Naive thymus-derived CD4-positive, alpha-beta T cell (primary cell): ENCODE measurements around the gene LRRFIP1. TPM values are rescaled to one million over a fixed set of nuclear protein-coding genes. Genes with fewer than 3 reads are reported as not detected.
A peak's percentile ranks its signal among the peaks of the same experiment; 100 is the strongest.

ENCODE experiments used
- ATAC-seq: fragments of 150-1000 bp; cut with Tn5 transposase; 2 replicates; pipeline ENCODE4 v1.10.0; 2021; ENCODE audit warnings: mild to moderate bottlenecking, moderate library complexity
- CTCF ChIA-PET: fragments of 350-600 bp; sonication (Branson Sonifier 250); formaldehyde crosslinking; loops from one replicate; lab custom pipeline; 2021; ENCODE audit warnings: antibody characterized with exemption; lab: Charles Lee
- POLR2A ChIA-PET: fragments of 350-600 bp; sonication (Branson Sonifier 250); formaldehyde crosslinking; loops from one replicate; lab custom pipeline; 2021; ENCODE audit warnings: antibody characterized with exemption, inconsistent platforms; lab: Charles Lee
- DNase-seq, 9 donors: peaks; one replicate each; pipeline versions ENCODE4 v3.0.0 to v3.0.0-alpha.2; 2020 to 2022; ENCODE audit warnings: mixed read lengths in 1 of 9
- H3K27ac ChIP-seq: one replicate; pipeline ENCODE4 v1.7.0; 2013; ENCODE audit warnings: mild to moderate bottlenecking, low read depth, low read length, moderate library complexity
- H3K27me3 ChIP-seq, 2 donors: one replicate each; pipeline ENCODE4 v1.7.0; 2013; ENCODE audit warnings: low read length in 2 of 2, mild to moderate bottlenecking in 2 of 2, moderate library complexity in 2 of 2; ENCODE audit not compliant: control insufficient read depth in 2 of 2, insufficient read depth in 2 of 2
- H3K36me3 ChIP-seq, 3 experiments: 1 replicate in 2 of 3; 2 replicates in 1 of 3; pipeline ENCODE4 v1.7.0; 2013; ENCODE audit warnings: low read length in 3 of 3, mild to moderate bottlenecking in 3 of 3, moderate library complexity in 1 of 3; ENCODE audit not compliant: insufficient read depth in 3 of 3, control insufficient read depth in 2 of 3
- H3K4me1 ChIP-seq, 2 donors: one replicate each; pipeline ENCODE4 v1.7.0; 2013; ENCODE audit warnings: low read length in 2 of 2, mild to moderate bottlenecking in 2 of 2, moderate library complexity in 1 of 2; ENCODE audit not compliant: control insufficient read depth in 2 of 2, insufficient read depth in 2 of 2
- H3K4me3 ChIP-seq: 2 replicates; pipeline ENCODE4 v1.7.0; 2013; ENCODE audit warnings: mild to moderate bottlenecking, low read length
- H3K9me3 ChIP-seq, 3 experiments: 1 replicate in 2 of 3; 2 replicates in 1 of 3; pipeline ENCODE4 v1.7.0; 2013; ENCODE audit warnings: low read length in 3 of 3; ENCODE audit not compliant: control insufficient read depth in 2 of 3
- H3K27ac Mint-ChIP-seq, 9 donors: one replicate each; pipeline ENCODE4 v1.8.0; 2020 to 2022; ENCODE audit warnings: mixed read lengths in 9 of 9, mild to moderate bottlenecking in 8 of 9, moderate library complexity in 5 of 9, inconsistent platforms in 2 of 9
- H3K27me3 Mint-ChIP-seq, 5 donors: one replicate each; pipeline ENCODE4 v1.8.0; 2021 to 2022; ENCODE audit warnings: mixed read lengths in 5 of 5, mild to moderate bottlenecking in 1 of 5
- H3K36me3 Mint-ChIP-seq, 5 donors: one replicate each; pipeline ENCODE4 v1.8.0; 2020 to 2022; ENCODE audit warnings: mixed read lengths in 5 of 5, mild to moderate bottlenecking in 3 of 5, inconsistent platforms in 1 of 5
- H3K4me1 Mint-ChIP-seq, 7 donors: one replicate each; pipeline ENCODE4 v1.8.0; 2020 to 2022; ENCODE audit warnings: mixed read lengths in 7 of 7, mild to moderate bottlenecking in 3 of 7, inconsistent platforms in 1 of 7
- H3K4me3 Mint-ChIP-seq, 10 donors: one replicate each; pipeline ENCODE4 v1.8.0; 2020 to 2022; ENCODE audit warnings: mild to moderate bottlenecking in 10 of 10, mixed read lengths in 10 of 10, moderate library complexity in 6 of 10, inconsistent platforms in 2 of 10
- H3K9me3 Mint-ChIP-seq, 11 donors: one replicate each; pipeline ENCODE4 v1.8.0; 2020 to 2022; ENCODE audit warnings: mixed read lengths in 11 of 11, mild to moderate bottlenecking in 4 of 11, inconsistent platforms in 1 of 11, moderate library complexity in 1 of 11
- intact Hi-C, 2 donors: fragments of 100-400 bp; cut with micrococcal nuclease; formaldehyde crosslinking; loops; one replicate each; pipeline ENCODE4 v1.15.1; 2023
- polyA plus RNA-seq, 2 donors: library from polyadenylated mRNA; unstranded; fragments of 300-500 nt; fragmentation: Illumina TruSeq; gene quantifications; one replicate each; pipeline ENCODE4 v1.2.3, GENCODE V29; 2021
- total RNA-seq, 6 experiments: library from RNA in 5 of 6; stranded (reverse) in 5 of 6; gene quantifications; 1 replicate in 5 of 6; 2 replicates in 1 of 6; pipeline ENCODE4 v1.2.3 and lab custom pipeline; 2021 to 2026

Gene LRRFIP1
- total and polyA plus RNA-seq, 7 experiments from 2014 or later = 82.2 to 257 (median 105) TPM

DNA sequence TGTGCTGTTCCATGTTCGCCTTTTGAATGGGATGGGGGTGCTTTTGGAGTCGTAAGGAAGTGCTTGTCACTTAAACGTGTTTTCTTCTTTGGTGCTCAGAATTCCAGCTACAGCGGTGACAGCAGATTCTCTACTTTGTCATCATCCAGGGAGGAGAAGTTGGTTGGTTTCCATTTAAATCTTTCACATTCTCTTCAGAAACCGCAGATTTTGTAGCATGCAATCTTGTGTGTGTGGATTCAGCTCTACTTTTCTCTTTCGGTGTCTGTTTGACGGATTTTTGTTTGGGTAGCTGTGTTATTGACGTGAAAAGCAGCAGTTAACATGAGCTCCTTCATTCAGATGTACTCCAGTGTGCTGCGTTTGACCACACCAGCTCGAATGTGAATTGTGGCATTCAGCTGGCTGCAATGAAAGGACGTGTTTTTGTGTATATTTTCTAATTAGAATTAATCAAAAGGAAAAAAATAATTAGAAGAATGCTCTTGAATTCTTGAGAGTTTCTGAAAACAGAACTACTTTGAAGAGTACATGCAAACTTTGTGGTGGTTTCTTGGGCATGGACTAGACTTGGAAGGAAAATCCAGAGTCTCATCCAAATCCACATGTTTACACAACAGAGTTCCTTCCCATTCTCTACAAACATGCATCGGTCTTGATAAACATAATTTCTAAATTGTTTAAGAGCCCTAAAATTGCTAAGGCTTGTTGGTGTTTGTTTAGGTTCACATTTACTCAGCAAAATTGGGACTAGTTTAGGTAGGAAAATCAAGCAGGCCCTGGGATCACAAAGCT, 102.5 kb downstream of the LRRFIP1 start:
- Histone ChIP-seq H3K4me3 (no peak overlapping the region), H3K27me3 (no peaks in the 10 kb centered on the region), H3K4me1 (peaks cover 10 to 23% of the 10 kb centered on the region in 2 donors), H3K9me3 (no peaks in the 10 kb centered on the region), H3K27ac (no peak overlapping the region), H3K36me3 (peaks cover 0 to 6% (median 0%) of the 10 kb centered on the region in 3 experiments)
- H3K4me1 Mint-ChIP-seq = peaks cover 49 to 83% (median 75%) of the 10 kb centered on the region in 7 donors
- ChIA-PET POLR2A (interaction anchor here (0.8 to 1.1 kb wide), 2 partner anchors 9 to 126 kb away, joined by 3 to 6 read pairs; no protein-coding TSS in a partner anchor), CTCF (interaction anchor here (0.5 to 2.9 kb wide), 2 partner anchors 22 to 45 kb away, joined by 4 to 8 read pairs; no protein-coding TSS in a partner anchor)
- H3K9me3 Mint-ChIP-seq = no peaks in the 10 kb centered on the region
- H3K27me3 Mint-ChIP-seq = no peaks in the 10 kb centered on the region
- H3K4me3 Mint-ChIP-seq = no peak overlapping the region
- intact Hi-C loops = no loop called here
- DNase-seq (no peak), ATAC-seq (no peak)
- H3K36me3 Mint-ChIP-seq = peaks cover 0 to 5% (median 0%) of the 10 kb centered on the region in 5 donors
- peak overlapping the region in 8 of 9 donors; percentile 25 to 72 (median 48) for H3K27ac Mint-ChIP-seq

DNA sequence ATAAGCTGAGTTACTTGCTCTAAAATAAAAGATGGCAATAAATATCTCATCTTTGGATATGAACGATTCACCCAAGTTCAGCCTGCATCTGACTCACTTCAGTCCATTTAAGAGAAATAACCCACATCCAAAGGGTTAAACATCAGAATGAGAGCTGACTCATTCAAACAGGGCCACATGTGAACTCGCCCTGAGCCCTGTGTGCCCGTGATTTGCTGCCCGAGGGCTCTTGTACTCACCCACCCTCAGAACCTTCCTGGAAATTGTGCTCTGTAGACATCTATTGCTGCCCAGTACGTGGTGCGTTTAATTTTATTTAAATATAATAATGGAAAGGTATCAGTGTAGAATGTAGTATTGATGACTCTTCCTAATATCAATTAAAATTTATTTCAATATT, 104.3 kb downstream of the LRRFIP1 start:
- intact Hi-C loops = no loop called here
- no peaks in the 10 kb centered on the region for H3K27me3 ChIP-seq
- no peaks in the 10 kb centered on the region for H3K27me3 Mint-ChIP-seq
- H3K4me3 ChIP-seq = no peak overlapping the region
- peaks cover 10 to 23% of the 10 kb centered on the region in 2 donors for H3K4me1 ChIP-seq
- DNase-seq = no peak
- H3K9me3 ChIP-seq = no peaks in the 10 kb centered on the region
- H3K27ac Mint-ChIP-seq = peak overlapping the region; percentile 10 to 94 (median 48)
- no peaks in the 10 kb centered on the region for H3K9me3 Mint-ChIP-seq
- CTCF ChIA-PET = interaction anchor here (1.4 to 2.9 kb wide), 2 partner anchors 14 to 24 kb away, joined by 8 read pairs; no protein-coding TSS in a partner anchor
- POLR2A ChIA-PET = interaction anchor here (1.2 kb wide), 1 partner anchor 57 kb away, joined by 3 read pairs; no protein-coding TSS in a partner anchor
- peaks cover 45 to 74% (median 67%) of the 10 kb centered on the region in 7 donors for H3K4me1 Mint-ChIP-seq
- no peak overlapping the region for H3K27ac ChIP-seq
- peaks cover 0 to 6% (median 4%) of the 10 kb centered on the region in 5 donors for H3K36me3 Mint-ChIP-seq
- peaks cover 0 to 14% (median 11%) of the 10 kb centered on the region in 3 experiments for H3K36me3 ChIP-seq
- ATAC-seq = peak; percentile 43
- H3K4me3 Mint-ChIP-seq = peak overlapping the region in 4 of 10 donors; percentile 6 to 62 (median 17)

DNA sequence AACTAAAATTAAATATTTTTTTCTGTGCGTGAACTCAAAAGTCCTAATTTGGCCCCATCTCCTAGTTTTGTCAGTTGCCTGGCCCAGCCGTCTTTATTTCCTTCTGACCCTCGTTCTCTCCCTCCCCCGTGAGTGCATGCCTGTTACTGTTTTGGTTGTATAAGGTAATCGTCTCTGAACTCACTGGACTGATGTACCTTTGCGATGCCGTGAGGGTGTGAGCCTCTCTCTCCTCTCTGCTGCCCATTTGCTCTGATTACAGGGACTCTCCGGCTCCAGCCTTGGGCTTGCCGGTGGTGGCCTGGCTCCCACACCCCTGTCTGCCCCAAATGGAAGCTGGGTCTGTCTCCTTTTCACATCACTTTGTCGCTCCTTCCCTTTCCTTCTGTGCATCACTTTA, 104.7 kb downstream of the LRRFIP1 start:
- Mint-ChIP-seq H3K9me3 (no peaks in the 10 kb centered on the region), H3K36me3 (peaks cover 0 to 6% (median 4%) of the 10 kb centered on the region in 5 donors), H3K27ac (peak overlapping the region; percentile 12 to 91 (median 67)), H3K4me1 (peaks cover 43 to 72% (median 65%) of the 10 kb centered on the region in 7 donors), H3K4me3 (peak overlapping the region in 7 of 10 donors; percentile 3 to 32 (median 12)), H3K27me3 (no peaks in the 10 kb centered on the region)
- no peak for ATAC-seq
- intact Hi-C loops = no loop called here
- Histone ChIP-seq H3K27ac (peak overlapping the region; percentile 28), H3K27me3 (no peaks in the 10 kb centered on the region), H3K36me3 (peaks cover 0 to 18% (median 11%) of the 10 kb centered on the region in 3 experiments), H3K4me3 (no peak overlapping the region), H3K9me3 (no peaks in the 10 kb centered on the region), H3K4me1 (peaks cover 10 to 23% of the 10 kb centered on the region in 2 donors)
- DNase-seq = no peak
- ChIA-PET POLR2A (interaction anchor here (1.2 kb wide), 1 partner anchor 57 kb away, joined by 3 read pairs; no protein-coding TSS in a partner anchor), CTCF (interaction anchor here (1.2 to 1.4 kb wide), 2 partner anchors 13 to 14 kb away, joined by 4 to 8 read pairs; no protein-coding TSS in a partner anchor)

DNA sequence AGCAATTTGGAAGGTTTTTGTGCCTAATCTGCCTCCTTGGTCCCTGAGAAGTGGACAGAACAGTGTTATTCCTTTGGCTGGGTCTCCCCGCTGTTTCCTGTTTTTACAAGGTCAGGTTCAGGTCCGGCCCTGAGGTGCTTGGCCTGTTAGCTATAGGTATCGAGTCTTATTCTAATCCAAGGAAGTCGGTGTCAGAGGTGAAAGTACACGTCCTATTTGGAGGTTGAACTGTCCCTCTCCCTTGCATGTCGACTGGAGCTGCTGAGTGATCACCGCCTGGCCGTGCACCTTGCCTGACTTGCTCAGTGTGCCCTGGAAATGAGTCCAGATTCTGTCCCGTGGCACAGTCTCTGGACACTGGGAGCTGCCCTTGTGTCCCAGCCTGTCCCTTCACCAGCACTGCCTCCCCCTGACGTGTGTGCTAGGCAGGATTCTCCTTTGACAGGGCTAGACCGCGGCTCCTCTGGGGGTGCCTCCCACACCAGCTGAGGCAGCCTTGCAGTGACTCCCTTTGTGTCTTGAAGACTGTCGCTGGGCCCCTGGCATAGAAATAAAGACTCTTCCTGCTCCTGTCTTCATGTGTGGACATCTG, 105.5 kb downstream of the LRRFIP1 start:
- Mint-ChIP-seq H3K27ac (peak overlapping the region; percentile 36 to 91 (median 72)), H3K4me1 (peaks cover 41 to 76% (median 65%) of the 10 kb centered on the region in 7 donors), H3K4me3 (peak overlapping the region in 4 of 10 donors; percentile 7 to 61 (median 14)), H3K36me3 (peaks cover 0 to 8% (median 5%) of the 10 kb centered on the region in 5 donors), H3K27me3 (no peaks in the 10 kb centered on the region), H3K9me3 (no peaks in the 10 kb centered on the region)
- peak in 1 of 9 donors; percentile 12 for DNase-seq
- no peak overlapping the region for H3K4me3 ChIP-seq
- H3K4me1 ChIP-seq = peaks cover 10 to 23% of the 10 kb centered on the region in 2 donors
- H3K27me3 ChIP-seq = no peaks in the 10 kb centered on the region
- H3K27ac ChIP-seq = peak overlapping the region; percentile 28
- H3K9me3 ChIP-seq = no peaks in the 10 kb centered on the region
- intact Hi-C loops = no loop called here
- peak; percentile 25 for ATAC-seq
- H3K36me3 ChIP-seq = peaks cover 0 to 26% (median 11%) of the 10 kb centered on the region in 3 experiments
- ChIA-PET POLR2A (no interaction called here), CTCF (interaction anchor here (1.2 kb wide), 2 partner anchors 13 to 59 kb away, joined by 3 to 4 read pairs; no protein-coding TSS in a partner anchor)

DNA sequence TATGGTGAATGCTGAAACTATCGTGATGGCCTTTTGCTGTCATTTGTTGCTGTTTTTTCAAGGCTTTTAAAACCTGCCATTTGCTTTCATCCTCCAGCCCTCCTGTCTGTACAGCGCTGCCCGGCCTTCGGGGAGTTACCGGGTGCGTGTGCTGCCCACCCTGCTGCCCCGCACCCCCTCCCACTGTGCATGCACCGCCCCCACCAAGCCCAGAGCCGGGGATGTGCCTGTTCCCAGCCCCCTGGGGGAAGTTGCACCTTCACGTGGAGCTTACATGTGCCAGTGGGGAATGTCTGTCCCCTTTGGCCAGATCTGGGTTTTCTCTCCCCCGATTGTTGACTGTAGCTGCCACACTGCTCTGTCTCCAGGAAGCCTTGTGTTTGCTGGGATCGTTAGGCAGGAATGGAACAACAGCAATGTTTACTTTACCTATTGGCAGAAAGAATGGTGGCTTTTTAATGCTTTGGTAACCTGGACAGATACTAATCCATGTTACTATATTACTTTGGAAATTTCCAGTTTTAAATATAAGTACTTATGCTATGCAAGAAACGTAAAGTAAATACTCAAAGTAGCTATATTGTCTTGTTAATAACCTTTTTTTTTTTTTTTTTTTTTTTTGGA, 106.4 kb downstream of the LRRFIP1 start:
- DNase-seq (no peak), ATAC-seq (no peak)
- peaks cover 0 to 11% (median 6%) of the 10 kb centered on the region in 5 donors for H3K36me3 Mint-ChIP-seq
- ChIA-PET CTCF (interaction anchor here (1.2 to 1.5 kb wide), 2 partner anchors 58 to 60 kb away, joined by 3 read pairs; no protein-coding TSS in a partner anchor), POLR2A (interaction anchor here (0.9 kb wide), 1 partner anchor 127 kb away, joined by 3 read pairs; no protein-coding TSS in a partner anchor)
- Histone ChIP-seq H3K27me3 (no peaks in the 10 kb centered on the region), H3K4me3 (no peak overlapping the region), H3K4me1 (peaks cover 10 to 23% of the 10 kb centered on the region in 2 donors), H3K36me3 (peaks cover 0 to 32% (median 11%) of the 10 kb centered on the region in 3 experiments), H3K9me3 (no peaks in the 10 kb centered on the region), H3K27ac (no peak overlapping the region)
- H3K4me3 Mint-ChIP-seq = peak overlapping the region in 1 of 10 donors; percentile 61
- no peaks in the 10 kb centered on the region for H3K9me3 Mint-ChIP-seq
- peak overlapping the region in 6 of 9 donors; percentile 33 to 88 (median 62) for H3K27ac Mint-ChIP-seq
- H3K27me3 Mint-ChIP-seq = no peaks in the 10 kb centered on the region
- peaks cover 41 to 80% (median 65%) of the 10 kb centered on the region in 7 donors for H3K4me1 Mint-ChIP-seq
- intact Hi-C loops = no loop called here
